Measurements from ENCODE around the gene DDX52.
"Not testable (repeated sequence)": the region's sequence is repeated elsewhere in the genome, so short reads cannot be mapped to it uniquely, and the experiment has no call there.

DDX52 gene
- total RNA-seq = 58.5 to 97.5 (median 63.0) reads per million in 3 experiments

DNA sequence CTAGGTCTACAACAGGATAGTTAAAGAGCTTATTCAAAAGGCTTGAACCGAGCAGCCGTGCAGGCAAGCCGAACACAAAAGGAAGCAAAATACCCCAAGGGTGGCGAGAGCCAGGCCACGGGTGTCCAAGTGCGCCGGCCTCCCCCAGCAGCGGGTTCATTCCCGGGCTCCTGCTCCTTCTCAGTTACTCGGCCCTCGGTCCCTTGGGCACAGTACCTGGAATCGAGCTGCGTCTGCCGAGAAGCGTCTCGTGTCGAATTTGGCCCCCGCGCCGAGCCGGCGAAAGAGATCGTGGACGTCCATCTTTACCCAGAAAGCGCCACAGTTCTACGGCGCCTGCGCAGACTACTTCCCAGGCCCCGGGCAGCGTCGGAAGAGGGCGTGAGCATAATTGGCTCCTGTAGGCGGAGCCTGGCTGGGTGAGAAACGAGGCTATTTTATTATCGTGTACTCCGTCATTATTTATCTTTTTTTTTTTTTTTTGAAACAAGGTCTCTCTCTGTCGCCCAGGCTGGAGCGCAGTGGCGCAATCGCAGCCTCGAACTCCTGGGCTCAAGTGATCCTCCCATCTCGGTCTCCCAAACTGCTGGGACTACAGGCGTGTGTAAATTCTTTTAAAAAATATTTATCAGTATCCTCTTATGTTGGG, at the start of gene DDX52:
Gene DDX52 (minus strand): TSS at position 329 of the 649 bp plus-strand sequence. CDS start 26 bp downstream, at position 303.
- peak; percentile 85 for DNase-seq

- DNase-seq = no peak
Measured at GRCh38 chr17:37691807-37692206, 48.6 kb upstream of the DDX52 start.

DNA sequence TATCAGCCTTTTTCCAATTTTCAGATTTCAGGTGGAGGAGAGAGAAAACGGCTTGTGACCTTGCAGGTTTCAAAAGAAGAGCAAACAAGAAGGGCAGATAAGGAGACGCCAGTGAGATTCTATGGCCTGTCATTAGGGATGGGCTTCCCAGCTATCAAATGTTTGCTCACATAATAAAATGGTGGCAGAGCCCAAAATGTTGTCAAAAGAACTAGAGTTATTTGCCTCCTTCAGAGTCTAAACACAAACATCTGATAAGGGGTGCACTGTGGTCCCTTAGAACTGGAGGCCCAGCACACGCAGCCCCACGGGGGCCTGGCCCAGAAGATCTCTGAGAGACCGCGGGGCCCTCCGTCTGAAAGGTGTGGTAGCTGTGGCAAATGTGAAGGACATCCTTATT, 46.1 kb upstream of the DDX52 start:
- DNase-seq = no peak

DNA sequence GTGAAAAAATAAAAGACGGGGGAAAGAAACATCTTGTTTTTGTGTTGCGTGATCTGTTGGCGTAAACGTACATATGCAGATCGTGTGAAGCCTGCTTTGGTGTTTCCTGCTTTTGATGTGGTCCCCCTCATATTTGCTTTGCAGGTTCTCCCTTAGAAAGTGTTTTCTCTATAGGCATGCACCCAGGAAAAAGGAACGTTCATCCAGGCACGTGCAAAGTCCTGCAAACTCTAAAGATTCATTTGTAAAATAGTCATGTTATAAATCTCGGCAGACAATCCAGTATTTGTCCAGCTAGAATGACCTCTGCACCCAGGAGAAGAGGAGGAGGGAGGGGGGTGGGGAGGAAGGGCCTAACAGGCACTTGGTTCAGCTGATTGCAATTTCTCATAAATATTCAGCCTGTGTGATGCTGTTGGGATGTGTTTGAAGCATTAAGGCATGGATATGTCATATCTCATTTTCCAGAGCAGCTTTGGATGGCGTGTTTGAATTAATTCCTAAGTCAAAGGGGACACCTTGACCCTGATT, 40.3 kb upstream of the DDX52 start:
- DNase-seq = no peak

GRCh38 chr17:37682007-37682406, 38.8 kb upstream of the DDX52 start:
- DNase-seq = no peak

DNA sequence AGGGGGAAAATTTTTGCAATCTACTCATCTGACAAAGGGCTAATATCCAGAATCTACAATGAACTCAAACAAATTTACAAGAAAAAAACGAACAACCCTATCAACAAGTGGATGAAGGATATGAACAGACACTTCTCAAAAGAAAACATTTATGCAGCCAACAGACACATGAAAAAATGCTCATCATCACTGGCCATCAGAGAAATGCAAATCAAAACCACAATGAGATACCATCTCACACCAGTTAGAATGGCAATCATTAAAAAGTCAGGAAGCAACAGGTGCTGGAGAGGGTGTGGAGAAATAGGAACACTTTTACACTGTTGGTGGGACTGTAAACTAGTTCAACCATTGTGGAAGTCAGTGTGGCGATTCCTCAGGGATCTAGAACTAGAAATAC, 36.7 kb upstream of the DDX52 start:
- not testable (repeated sequence) for DNase-seq

- no peak for DNase-seq
Measured at GRCh38 chr17:37678036-37678435, 34.8 kb upstream of the DDX52 start.

- no peak for DNase-seq
Measured at GRCh38 chr17:37677021-37677420, 33.8 kb upstream of the DDX52 start.

GRCh38 chr17:37676115-37676925, 33.1 kb upstream of the DDX52 start:
- no peak for DNase-seq

- no peak for DNase-seq
Measured at GRCh38 chr17:37674511-37674910, 31.3 kb upstream of the DDX52 start.

DNA sequence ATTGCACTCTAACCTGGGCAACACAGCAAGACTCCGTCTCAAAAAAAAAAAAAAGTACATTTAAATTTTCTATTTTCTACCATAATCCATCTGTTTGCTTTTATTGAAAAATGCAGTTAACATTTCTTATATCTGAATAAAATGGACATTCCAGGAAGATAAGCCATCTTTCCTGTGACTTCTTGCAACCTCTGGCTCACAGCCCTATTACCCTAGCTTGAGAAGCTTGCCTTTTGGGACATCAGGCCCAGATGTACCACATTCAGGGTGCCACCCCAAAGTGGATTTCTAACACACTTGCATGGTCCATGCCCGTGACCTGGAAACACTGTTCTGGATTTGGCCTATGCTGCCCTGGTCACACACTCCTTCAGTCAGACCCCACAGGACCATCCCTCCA, 30.1 kb upstream of the DDX52 start:
- DNase-seq = no peak

- DNase-seq = no peak
Measured at GRCh38 chr17:37672548-37673078, 29.4 kb upstream of the DDX52 start.

DNA sequence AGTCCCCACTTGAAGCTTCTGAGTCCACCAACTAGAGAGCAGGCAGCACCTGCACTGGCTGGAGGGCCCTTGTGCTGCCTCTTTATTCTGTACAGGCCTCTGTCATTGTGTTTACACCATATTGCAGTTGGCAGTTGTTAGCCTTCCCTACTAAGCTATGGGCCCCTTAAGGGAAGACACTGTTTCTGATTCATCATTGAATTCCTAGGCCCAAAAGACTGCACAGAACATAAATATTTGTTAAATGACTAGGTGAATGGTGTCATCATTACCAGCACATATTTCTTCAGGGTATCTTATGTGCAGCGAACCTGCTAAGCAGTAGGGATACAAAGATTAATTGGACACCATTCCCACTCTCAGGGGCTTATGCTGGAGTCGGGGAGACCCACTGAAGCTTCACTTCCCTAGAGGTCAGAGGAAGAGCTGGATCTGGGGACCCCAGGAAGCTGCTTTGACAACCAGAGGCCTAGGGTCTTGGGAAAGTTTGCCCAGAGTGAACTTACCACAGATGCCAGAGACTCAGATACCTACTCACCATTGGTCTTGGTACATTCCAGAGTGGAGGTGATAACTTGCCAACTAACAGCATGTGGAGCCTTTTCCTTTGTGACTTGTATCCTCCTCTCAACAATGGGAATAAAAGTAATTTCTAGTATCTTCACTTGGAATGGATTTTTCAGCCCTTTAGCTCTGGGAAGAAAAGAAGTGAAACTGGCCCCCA, 28.7 kb upstream of the DDX52 start:
- no peak for DNase-seq

DNA sequence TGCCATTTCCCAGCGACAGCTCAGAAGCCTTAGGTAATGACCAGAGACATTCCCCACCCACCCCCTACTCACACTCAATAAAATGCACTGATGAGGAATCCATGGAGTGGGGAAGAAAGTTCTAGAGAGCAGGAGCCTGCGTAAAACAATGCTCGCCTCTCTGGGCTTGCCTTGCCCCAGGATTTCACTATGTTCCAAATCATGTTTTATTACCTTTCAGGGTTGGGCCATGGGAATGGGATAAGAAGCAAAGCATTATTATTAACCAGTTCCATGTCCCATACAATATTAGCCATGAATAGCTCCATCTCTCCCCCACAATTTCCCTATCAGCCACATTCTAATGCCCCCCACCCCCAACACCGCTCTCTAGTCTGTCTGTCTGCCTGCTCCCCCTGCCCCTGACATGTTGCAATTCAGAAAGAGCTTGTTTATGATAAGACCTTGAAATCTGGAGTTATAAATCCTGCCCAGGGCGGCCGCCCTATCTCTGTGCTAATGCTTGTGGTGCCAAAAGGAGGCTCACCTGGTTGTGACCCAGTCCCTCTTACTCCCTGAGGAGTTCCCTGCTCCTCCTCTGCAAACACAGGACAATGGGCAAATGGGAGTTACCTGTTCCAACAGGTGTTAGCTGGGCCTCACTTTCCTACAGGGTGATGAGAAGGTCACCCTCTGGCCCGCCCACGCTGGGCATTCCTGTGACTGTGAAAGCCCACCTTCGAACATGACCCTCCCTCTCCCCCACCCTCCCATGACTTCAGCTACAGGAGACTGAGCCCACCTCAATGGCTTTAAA, 28.0 kb upstream of the DDX52 start:
- DNase-seq = no peak

DNA sequence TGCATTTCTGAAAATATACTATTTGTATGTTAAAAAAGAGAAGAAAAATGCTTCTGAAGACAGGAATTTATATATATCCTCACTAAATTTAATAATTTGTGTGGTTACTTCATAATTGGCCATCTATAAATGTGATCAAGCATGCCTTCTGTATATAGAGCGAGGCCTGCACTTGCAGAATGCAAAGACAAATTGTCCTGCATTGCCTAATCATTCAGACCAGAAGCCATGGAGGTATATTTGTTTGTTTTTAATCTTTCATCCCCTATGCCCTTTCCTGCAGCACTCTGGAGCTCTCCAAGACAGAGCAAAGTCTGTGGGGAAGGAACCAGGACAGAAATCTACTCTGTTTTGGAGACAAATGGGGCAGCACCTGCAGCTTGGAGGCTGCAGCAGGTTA, 23.8 kb upstream of the DDX52 start:
- DNase-seq = no peak

DNA sequence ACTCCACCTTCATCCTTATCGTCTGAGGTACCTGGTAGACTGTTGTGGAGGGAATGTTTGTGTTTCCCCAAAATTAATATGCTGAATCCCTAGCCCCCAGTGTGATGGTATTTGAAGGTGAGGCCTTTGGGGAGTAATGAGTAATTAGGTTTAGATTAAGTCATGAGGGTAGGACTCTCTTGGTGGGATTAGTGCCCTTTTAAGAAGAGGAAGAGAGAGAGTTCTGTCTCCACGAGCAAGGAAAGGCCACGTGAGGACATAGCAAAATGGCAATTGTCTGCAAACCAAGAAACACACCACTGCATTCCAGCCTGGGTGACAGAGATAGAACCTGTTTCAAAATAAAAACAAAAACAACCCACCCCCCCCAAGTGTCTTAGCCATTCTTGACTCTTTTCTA, 21.0 kb upstream of the DDX52 start:
- DNase-seq = no peak

DNA sequence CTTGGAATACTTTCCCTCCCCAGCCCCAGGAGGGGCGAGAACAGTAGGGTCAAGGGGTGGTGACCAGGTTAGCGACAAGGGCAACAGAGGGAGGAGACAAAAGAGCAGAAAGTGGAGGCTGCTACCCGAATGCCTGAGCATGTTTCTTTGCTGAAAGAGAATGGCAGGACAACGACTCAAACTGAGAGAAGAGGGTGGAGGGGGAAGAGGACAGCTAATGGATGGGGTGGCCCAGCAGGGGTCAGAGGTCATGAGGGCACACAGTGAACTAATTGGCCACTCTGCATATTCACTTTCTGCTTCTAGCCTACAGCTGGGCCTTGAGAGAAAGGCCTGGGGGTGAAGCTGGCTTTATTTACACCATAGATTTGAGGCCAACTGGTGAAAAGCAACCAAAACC, 19.1 kb upstream of the DDX52 start:
- no peak for DNase-seq

GRCh38 chr17:37661400-37662014, 18.3 kb upstream of the DDX52 start:
- no peak for DNase-seq

DNA sequence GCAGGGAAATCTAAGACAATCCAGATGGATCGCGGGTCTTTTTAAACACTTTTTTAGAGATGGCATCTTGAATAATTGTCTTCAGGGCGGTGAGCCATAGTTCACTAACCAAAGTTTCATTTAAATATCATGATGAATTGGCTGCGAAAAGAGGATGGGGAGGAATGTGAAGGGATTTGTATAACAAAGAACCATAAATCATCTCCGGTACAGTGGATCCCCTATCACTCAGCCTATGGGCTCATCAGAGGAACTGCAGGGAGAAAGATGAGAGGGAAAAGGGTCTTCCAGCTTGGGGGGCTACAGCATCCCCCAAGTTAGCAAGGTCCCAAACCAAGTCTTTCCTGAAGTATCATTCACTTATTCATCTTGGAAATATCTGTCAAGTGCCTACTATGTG, 16.7 kb upstream of the DDX52 start:
- DNase-seq = no peak

DNA sequence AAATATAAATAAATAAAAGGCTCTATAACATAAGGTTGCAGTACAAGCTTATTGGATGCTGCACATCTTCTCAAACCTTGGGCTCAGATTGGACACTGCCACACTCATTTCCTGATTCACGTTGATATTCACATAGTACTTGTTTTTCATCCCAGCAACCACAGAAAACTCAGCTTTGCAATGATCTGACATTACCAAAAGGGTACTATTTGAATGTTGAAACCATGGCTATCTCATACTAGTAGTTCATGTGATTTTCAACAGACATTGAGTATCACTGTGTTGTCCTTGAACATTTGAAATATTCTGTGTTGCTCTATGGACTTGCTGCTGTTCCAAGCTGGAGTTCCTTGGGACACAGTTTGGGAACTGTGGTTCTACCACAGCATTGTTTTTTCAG, 14.0 kb upstream of the DDX52 start:
- no peak for DNase-seq

GRCh38 chr17:37651849-37652248, 8.6 kb upstream of the DDX52 start:
- no peak for DNase-seq

Measured in central memory CD4-positive, alpha-beta T cell (primary cell).